GM21367 (cell line): ENCODE measurements around the gene ARL6.
A peak's percentile ranks its signal among the peaks of the same experiment; 100 is the strongest.

Experiments used
- ATAC-seq: cut with Tn5 transposase; IDR thresholded peaks from one replicate; pipeline ENCODE4 v1.9.1; 2021; ENCODE audit not compliant: unreplicated experiment

The ARL6 gene

GRCh38 chr3:97764407-97765238 is at the start of gene ARL6:
ARL6 (plus strand) TSS chr3:97764758; CDS start chr3:97768108, 3,350 bp downstream.
- ATAC-seq: peak; percentile 95

DNA sequence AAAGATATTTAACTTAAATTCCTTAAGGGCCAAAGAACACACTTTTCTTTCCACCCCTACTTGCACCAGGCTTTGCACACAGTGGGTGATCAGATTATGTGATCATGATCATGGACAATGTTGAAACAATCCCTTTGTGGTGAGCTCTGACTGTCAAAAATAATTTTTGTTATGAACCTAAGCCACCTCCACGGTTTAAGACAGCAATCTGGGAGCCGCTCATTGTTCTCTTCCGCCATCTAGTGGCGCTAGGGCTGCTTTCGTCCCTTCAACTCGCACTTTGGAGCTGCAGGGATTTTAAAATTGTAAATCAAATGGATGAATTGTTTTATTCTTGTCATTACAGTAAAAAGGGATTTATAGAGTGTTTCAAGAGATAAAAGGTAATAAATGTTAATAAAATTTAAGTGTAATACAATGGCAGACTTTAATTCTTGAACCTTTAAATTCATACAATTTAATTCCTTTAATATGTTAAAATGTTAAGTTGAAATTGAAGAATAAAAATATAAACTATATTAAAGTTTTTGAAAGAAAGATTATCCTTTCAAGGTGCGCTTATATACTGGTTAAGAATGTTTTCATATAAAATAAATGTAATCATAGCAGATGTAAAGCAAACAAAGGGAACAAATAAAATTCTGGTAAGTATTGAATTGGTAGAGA is 45.3 kb upstream of the ARL6 start:
- ATAC-seq: peak; percentile 89

- ATAC-seq: no peak
Observed at GRCh38 chr3:97720417-97720816, 44.1 kb upstream of the ARL6 start.

- ATAC-seq: no peak
Observed at GRCh38 chr3:97721446-97721845, 43.1 kb upstream of the ARL6 start.

DNA sequence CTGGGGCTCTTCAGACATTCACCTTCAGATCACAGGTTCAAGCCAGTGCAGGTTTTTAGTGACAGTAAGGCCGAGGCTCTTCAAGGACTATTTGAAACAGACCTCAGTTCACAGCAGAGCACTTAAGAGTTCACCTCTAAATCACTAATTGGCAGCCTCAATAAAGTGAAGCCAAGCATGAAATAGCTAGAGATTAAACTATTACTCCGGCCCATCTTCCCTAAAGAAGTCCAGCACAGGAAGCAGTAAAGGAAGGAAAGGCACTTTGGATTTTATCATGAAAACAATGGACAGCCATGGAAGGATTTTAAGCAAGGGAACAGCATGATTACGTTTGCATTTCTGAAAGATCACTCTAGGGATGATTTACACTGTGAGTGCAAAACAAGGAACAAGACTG is 27.6 kb upstream of the ARL6 start:
- ATAC-seq: no peak

DNA sequence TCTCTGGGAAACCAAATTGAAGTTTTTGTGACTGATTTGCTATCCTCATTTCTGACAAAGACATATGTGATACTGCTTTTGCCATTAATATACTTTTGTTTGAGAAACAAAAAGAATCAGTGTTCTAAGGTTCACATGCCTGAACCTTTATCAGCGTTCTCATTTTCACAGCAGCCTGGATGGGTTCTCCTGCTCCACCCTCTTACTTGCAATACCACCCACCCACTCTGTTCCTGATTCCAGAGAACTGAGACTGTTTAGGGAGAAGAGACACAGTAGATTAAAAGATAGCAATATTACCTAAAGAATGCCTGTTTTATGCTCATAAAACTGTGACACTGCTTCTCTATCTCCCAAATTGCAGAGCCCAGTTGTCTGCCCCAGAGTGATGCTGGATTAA is 25.8 kb upstream of the ARL6 start:
- ATAC-seq: no peak

GRCh38 chr3:97742036-97742435 is 22.5 kb upstream of the ARL6 start:
- ATAC-seq: no peak

DNA sequence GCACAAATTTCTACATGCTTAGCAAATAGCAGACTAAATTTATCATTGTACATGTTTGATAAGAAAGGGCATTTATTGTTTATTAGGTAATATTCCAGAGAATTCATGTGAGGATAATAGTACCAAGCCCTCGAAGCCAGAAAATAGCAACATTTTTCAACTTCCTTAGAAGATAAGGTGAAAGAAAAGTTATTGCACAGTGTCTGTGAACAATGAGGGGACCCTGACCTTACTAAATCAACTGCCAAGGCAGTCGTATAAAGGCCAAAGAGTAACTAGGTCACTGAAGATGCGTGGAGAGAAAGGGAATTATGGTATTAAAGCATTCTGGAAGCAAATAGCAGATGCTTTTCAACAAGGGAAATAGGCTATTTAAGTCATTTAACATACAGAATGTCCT is 20.3 kb upstream of the ARL6 start:
- no peak for ATAC-seq

- ATAC-seq: no peak
Observed at GRCh38 chr3:97763586-97764406, 762 bp upstream of the ARL6 start.

- ATAC-seq: no peak
Observed at GRCh38 chr3:97765336-97765735, 778 bp downstream of the ARL6 start.

DNA sequence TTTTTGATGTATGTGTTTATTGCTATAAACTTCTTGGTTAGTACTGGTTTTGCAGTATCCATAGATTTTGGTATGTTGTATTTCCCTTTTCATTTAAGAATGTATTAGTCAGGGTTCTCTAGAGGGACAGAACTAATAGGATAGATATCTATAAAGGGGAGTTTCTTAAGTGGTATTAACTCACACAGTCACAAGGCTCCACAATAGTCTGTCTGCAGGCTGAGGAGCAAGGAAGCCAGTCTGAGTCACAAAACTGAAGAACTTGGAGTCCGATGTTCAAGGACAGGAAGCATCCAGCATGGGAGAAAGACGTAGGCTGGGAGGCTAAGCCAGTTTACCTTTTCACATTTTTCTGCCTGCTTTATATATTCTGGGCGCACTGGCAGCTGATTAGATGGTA is 8.4 kb downstream of the ARL6 start:
- ATAC-seq: no peak

GRCh38 chr3:97778152-97778551 is 13.6 kb downstream of the ARL6 start:
- ATAC-seq: no peak

- no peak for ATAC-seq
Observed at GRCh38 chr3:97793420-97794019, 29.0 kb downstream of the ARL6 start.

GRCh38 chr3:97795951-97796350 is 31.4 kb downstream of the ARL6 start:
- no peak for ATAC-seq

- no peak for ATAC-seq
Observed at GRCh38 chr3:97804471-97804870, 39.9 kb downstream of the ARL6 start.

- ATAC-seq: no peak
Observed at GRCh38 chr3:97810779-97811390, 46.3 kb downstream of the ARL6 start.

DNA sequence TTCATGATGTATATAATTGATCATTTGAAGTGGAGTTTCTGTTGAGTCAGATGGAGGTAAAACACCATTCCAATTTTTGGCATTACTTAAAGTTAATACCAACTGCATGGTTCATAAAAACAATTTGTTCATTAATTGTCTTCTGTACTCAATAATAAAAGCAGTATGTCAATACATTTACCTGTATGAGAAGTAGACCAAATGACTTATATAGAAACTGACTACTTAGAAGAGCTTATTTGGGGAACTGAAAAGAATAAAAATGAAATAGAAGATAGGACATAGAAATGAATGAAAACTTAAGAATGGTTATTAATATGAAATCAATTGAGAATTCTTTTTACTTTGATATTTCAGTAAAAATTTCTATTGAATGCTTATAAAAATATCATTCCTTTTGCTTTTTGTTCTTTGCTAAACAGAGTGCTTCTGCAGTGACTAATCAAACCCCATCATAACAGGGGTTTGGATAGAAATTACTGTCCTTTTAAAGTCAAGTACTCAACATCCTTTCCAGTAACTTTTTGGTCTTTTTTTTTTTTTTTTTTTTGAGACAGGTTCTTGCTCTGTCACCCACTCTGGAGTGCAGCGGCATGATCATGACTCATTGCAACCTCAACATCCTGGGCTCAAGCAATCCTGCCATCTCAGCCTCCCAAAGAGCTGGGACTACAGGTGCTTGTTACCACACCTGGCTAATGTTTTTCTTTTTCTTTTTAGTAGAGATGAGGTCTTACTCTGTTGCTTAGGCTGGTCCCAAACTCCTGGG is 50.8 kb downstream of the ARL6 start:
- no peak for ATAC-seq

DNA sequence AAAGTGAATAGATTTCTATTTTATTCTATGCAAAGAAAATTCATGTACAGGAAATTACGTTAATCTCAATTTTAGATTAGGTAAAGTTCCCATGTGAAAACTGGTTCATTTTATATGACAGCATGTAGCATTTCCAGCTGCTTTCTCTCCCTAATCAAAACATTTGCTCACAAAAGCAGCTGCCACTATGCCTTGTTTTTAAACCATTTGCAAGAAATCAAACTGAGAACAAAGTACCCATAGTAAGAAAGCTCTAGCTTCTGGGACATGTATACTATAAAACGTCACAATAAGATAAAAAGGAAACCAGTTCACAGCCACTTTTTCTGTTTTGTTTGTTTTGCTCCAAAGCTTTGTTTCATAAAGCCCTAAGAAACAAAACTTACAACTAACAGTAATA is 52.3 kb downstream of the ARL6 start:
- no peak for ATAC-seq

GRCh38 chr3:97817965-97818364 is 53.4 kb downstream of the ARL6 start:
- no peak for ATAC-seq

GRCh38 chr3:97820780-97821179 is 56.2 kb downstream of the ARL6 start:
- no peak for ATAC-seq
